Muscle of leg (tissue), 11 donors: Measurements from ENCODE around the gene PCP4. TPM values are rescaled to one million over a fixed set of nuclear protein-coding genes. Genes with fewer than 3 reads are reported as not detected.
"Not testable (repeated sequence)": the region's sequence is repeated elsewhere in the genome, so short reads cannot be mapped to it uniquely, and the experiment has no call there.

Experiments used
- DNase-seq: peaks from one replicate; pipeline ENCODE4 v3.0.0; 2013
- H3K27ac ChIP-seq: one replicate; pipeline ENCODE4 v1.5.1; 2013; ENCODE audit warnings: mild to moderate bottlenecking, low read length, control low read depth
- H3K27me3 ChIP-seq: one replicate; pipeline ENCODE4 v1.6.1; 2013; ENCODE audit warnings: low read length; ENCODE audit not compliant: control insufficient read depth, insufficient read depth
- H3K36me3 ChIP-seq: one replicate; pipeline ENCODE4 v1.6.1; 2013; ENCODE audit warnings: low read length; ENCODE audit not compliant: control insufficient read depth, insufficient read depth
- H3K4me1 ChIP-seq: one replicate; pipeline ENCODE4 v1.6.1; 2013; ENCODE audit warnings: low read length; ENCODE audit not compliant: control insufficient read depth, insufficient read depth
- H3K4me3 ChIP-seq: one replicate; pipeline ENCODE4 v1.5.1; 2013; ENCODE audit warnings: low read length, control low read depth
- H3K9me3 ChIP-seq: replicated peaks from 2 replicates; pipeline ENCODE4 v1.6.1; 2013; ENCODE audit warnings: low read depth, low read length; ENCODE audit not compliant: control insufficient read depth
- WGBS: methylation state at CpG from one replicate; pipeline ENCODE4 v1.1.5; 2013; ENCODE audit warnings: missing lambda C conversion rate; ENCODE audit not compliant: insufficient coverage; 5-methylcytosine and 5-hydroxymethylcytosine counted together
- polyA plus RNA-seq, 8 donors: library from polyadenylated mRNA; unstranded; fragments of 120-200 nt; gene quantifications; one replicate each; pipeline versions ENCODE4 v1.2.1 to v1.2.3, GENCODE V29; 2013; ENCODE audit warnings: inconsistent platforms in 1 of 8, low replicate concordance in 1 of 8; ENCODE audit not compliant: insufficient read length in 8 of 8, insufficient read depth in 1 of 8
- total RNA-seq: library from RNA; stranded (reverse); fragments of 120-200 nt; gene quantifications from one replicate; pipeline ENCODE4 v1.2.4, GENCODE V29; 2013

Gene PCP4
- total and polyA plus RNA-seq, 9 donors: 0.31 to 2.9 (median 1.2) TPM

DNA sequence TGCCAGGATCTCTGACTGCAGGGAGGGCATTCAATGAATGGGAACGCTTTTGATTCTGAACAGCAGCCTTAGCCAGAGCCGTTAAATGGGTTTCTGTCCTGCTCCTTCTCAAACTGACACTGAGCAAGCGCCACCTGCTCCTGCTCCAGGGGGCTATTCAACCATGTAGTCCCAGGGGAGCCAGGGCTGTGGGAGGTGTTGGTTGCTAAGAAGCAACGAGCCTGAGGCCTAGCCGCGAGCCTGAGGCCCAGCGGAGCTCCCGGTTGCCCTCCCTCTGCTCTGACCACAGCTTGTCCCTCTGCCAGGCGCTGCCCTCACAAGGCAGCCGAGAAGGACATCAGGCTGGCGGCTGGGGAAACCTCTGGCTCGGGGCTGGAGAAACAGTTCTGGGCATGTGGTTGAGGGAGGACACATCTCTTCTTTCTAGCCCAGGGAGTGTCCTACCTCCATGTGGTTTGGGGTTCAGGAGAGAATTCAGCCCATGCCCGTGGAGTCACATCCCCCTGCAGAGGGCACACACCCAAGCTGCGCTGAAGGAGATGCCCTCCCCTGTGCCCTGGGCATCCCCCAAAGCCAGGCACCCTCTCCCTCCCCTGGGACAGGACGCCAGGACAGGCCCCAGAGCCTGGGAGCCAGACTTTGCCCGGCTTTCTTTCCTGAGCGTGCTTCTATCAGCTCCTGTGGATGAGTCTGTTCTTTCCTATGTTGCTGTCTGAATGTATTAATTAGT, 18.0 kb downstream of the PCP4 start:
- H3K4me1 ChIP-seq: peaks cover 17% of the 10 kb centered on the region
- no peaks in the 10 kb centered on the region for H3K36me3 ChIP-seq
- H3K4me3 ChIP-seq: no peak overlapping the region
- H3K9me3 ChIP-seq: no peaks in the 10 kb centered on the region
- no peak overlapping the region for H3K27ac ChIP-seq
- peak; percentile 28 for DNase-seq
- WGBS: 55% methylated on average over 7 of the region's 17 CpGs
- H3K27me3 ChIP-seq: peaks cover 6% of the 10 kb centered on the region

DNA sequence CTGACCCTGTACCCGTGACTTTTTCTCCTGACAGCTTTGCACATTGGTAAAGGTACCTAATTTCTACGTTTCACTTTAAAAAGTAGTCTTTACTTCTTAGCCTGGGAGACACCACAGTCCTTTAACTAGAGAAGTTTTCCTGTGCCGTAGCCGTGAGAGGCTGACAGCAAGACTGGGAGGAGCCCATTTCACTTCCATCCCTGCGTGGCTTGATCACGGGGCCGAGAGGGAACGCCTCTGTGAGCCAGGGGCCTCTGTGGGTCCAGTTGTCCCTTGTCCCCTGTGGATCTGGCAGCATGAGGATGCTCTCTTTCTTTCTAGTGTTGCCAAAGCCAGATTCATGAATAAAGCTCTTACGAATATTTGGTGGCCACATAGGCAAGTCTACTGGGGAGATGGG, 21.6 kb downstream of the PCP4 start:
- H3K4me1 ChIP-seq: peaks cover 5% of the 10 kb centered on the region
- no peak overlapping the region for H3K4me3 ChIP-seq
- 84% methylated on average over 8 of the region's 9 CpGs for WGBS
- H3K27ac ChIP-seq: no peak overlapping the region
- DNase-seq: no peak
- no peaks in the 10 kb centered on the region for H3K36me3 ChIP-seq
- no peaks in the 10 kb centered on the region for H3K27me3 ChIP-seq
- no peaks in the 10 kb centered on the region for H3K9me3 ChIP-seq

DNA sequence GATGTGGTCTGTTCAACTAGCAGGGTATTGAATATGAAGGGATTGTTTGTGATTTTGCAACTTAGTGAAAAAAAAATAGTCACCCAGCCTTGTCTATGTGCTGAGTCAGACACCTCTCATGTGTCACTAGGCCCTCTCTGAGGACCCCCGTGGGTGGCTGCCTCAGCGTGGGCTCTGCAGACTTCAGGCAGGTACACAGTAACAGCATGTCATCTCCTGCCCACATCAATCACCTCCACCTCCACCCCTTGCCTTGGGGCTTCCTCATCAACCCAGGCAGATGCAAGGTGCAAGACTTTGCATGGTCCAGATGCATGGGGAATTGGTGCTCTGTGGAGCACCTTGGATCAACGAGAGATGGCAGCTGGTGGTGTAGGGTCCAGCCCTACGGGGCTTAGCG, 23.9 kb downstream of the PCP4 start:
- no peaks in the 10 kb centered on the region for H3K9me3 ChIP-seq
- H3K27ac ChIP-seq: no peak overlapping the region
- no peak overlapping the region for H3K4me3 ChIP-seq
- no peaks in the 10 kb centered on the region for H3K36me3 ChIP-seq
- H3K4me1 ChIP-seq: no peaks in the 10 kb centered on the region
- H3K27me3 ChIP-seq: peaks cover 5% of the 10 kb centered on the region
- WGBS: 95% methylated on average over 3 of the region's 5 CpGs
- DNase-seq: no peak

DNA sequence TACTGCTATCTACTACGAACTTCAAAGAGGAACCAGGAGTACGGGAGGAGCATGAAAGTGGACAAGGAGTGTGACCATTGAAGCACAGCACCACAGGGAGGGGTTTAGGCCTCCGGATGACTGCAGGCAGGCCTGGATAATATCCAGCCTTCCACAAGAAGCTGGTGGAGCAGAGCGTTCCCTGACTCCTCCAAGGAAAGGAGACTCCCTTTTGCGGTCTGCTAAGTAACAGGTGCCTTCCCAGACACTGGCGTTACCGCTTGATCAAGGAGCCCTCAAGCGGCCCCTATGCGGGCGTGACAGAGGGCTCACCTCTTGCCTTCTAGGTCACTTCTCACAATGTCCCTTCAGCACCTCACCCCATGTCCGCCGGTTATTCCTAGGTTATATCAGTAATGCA, 24.6 kb downstream of the PCP4 start:
- not testable (repeated sequence) for H3K36me3 ChIP-seq, H3K4me1 ChIP-seq, H3K27me3 ChIP-seq, H3K4me3 ChIP-seq, H3K9me3 ChIP-seq, DNase-seq, H3K27ac ChIP-seq
- no CpG with 5 or more reads among the region's 12 CpGs for WGBS

DNA sequence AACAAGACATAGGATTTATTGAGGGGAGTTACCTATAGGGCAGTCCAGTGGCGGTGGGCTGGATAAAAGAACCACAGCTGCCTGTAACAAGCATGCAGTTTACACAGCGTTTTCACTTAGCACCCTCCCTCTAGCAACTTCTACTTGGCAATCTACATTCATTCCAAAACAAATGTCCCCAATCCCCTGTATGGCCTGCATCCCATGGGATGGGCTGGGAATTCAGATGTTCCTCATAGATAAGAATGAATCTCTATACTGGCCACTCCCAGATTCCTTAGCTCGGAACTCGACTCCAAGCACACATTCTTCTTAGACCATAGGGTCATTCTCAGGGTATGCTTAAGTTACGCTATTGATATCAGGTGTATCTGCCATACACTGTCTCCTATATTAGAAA, 33.3 kb downstream of the PCP4 start:
- Histone ChIP-seq H3K9me3 (no peaks in the 10 kb centered on the region), H3K27ac (no peak overlapping the region), H3K4me1 (no peaks in the 10 kb centered on the region), H3K4me3 (no peak overlapping the region), H3K27me3 (peaks cover 7% of the 10 kb centered on the region), H3K36me3 (no peaks in the 10 kb centered on the region)
- whole genome bisulfite sequencing: 40% methylated on average over 1 of the region's 5 CpGs
- DNase-seq: no peak

DNA sequence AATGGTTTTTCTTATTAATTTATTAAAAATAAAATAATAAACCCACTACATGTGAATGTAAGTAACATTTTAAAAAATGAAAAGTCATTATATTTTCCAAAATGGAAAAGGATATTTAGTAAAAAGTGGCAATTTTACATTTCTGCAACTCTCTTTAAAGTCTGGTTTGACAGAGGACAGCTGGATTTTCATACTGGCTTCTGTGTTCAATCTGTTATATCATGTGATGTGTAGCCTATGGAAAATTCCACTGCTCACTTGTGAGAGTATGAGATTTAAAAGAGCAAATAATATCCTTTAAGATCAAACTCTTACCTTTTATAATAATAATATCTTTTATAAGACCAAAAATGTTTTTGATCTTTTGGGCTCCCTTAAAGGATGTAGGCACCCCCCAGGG, 33.7 kb downstream of the PCP4 start:
- DNase-seq: peak; percentile 41
- peaks cover 5% of the 10 kb centered on the region for H3K27me3 ChIP-seq
- H3K27ac ChIP-seq: no peak overlapping the region
- no peaks in the 10 kb centered on the region for H3K9me3 ChIP-seq
- no peak overlapping the region for H3K4me3 ChIP-seq
- no peaks in the 10 kb centered on the region for H3K4me1 ChIP-seq
- no peaks in the 10 kb centered on the region for H3K36me3 ChIP-seq

DNA sequence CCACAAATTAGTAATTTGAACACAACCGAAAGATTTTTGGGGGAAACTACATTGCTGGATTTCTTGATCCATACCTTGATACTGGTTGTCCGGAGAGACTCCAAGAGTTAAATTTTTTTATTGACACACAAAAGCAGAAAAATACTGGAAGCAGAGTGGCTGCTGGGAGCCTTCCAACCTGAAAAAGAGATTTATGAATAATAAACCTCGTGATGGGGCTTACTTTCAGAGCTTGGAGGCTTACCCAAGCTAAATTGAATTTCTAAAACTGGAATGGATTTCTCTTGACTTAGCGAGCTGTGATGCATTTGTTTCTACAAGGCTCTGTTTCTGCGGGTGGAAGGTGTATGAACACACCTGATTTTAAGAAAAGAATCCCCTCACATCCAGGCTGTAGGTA, 35.7 kb downstream of the PCP4 start:
- Histone ChIP-seq H3K27me3 (peaks cover 5% of the 10 kb centered on the region), H3K9me3 (no peaks in the 10 kb centered on the region), H3K4me3 (no peak overlapping the region), H3K4me1 (no peaks in the 10 kb centered on the region), H3K36me3 (no peaks in the 10 kb centered on the region), H3K27ac (no peak overlapping the region)
- WGBS: 70% methylated on average over 2 of the region's 5 CpGs
- peak; percentile 64 for DNase-seq

DNA sequence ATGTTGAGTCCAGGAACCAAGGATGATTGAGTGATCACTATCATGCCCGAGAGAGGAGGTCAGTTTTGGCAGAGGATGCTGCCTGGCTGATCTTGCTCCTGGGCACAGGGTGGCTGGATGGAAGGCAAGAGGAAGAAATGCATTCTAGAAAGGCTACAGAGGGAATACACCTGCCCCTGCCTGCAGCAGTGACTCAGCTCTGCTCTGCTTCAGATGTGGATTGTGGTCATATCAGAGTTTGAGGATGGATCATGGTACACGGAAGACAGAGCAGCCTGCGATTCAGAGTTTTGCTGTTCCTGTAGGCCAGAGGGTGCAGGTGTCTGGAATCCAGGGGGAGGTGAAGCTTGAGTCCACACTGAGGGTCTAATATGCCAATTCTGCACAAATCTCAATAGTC, 37.2 kb downstream of the PCP4 start:
- DNase-seq: no peak
- H3K27ac ChIP-seq: no peak overlapping the region
- no peak overlapping the region for H3K4me3 ChIP-seq
- H3K4me1 ChIP-seq: no peaks in the 10 kb centered on the region
- H3K27me3 ChIP-seq: peaks cover 10% of the 10 kb centered on the region
- WGBS: 94% methylated on average over 3 of the region's 3 CpGs
- H3K9me3 ChIP-seq: no peaks in the 10 kb centered on the region
- H3K36me3 ChIP-seq: no peaks in the 10 kb centered on the region

DNA sequence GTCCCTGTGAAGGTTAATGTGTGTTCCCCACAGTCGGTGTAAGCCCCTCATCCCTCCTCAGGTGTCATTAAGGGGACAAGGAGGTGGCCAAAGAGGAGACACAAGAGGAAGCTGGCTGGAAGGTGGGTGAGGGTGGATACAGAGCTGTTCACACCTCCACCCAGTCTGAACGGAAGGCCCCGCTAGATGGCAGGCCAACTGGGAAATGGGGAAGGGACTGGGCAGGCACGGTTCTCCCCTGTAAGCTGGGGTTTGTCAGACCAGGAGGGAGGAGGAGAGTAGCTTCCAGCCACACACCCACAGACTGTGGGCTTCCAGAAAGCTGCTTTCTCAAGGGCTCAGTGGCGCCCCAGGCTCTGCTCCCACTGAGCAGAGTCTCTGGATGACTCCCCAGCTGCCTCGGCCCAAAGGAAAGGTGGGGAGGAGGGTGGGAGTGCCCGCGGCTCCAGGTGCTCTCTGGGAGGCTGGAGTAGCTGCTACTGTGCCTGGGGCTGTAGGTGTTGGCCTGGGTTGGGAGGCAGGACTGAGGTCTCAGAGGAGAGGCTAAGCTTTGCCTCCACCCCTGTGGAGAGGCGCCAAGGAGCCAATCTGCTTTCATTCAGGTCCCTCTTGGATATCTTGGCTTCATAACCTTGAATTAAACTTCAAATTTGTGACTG, 41.2 kb downstream of the PCP4 start:
- H3K36me3 ChIP-seq: no peaks in the 10 kb centered on the region
- H3K9me3 ChIP-seq: no peaks in the 10 kb centered on the region
- H3K27ac ChIP-seq: no peak overlapping the region
- H3K4me3 ChIP-seq: no peak overlapping the region
- 76% methylated on average over 3 of the region's 9 CpGs for WGBS
- peaks cover 2% of the 10 kb centered on the region for H3K4me1 ChIP-seq
- DNase-seq: peak; percentile 11
- peaks cover 6% of the 10 kb centered on the region for H3K27me3 ChIP-seq

DNA sequence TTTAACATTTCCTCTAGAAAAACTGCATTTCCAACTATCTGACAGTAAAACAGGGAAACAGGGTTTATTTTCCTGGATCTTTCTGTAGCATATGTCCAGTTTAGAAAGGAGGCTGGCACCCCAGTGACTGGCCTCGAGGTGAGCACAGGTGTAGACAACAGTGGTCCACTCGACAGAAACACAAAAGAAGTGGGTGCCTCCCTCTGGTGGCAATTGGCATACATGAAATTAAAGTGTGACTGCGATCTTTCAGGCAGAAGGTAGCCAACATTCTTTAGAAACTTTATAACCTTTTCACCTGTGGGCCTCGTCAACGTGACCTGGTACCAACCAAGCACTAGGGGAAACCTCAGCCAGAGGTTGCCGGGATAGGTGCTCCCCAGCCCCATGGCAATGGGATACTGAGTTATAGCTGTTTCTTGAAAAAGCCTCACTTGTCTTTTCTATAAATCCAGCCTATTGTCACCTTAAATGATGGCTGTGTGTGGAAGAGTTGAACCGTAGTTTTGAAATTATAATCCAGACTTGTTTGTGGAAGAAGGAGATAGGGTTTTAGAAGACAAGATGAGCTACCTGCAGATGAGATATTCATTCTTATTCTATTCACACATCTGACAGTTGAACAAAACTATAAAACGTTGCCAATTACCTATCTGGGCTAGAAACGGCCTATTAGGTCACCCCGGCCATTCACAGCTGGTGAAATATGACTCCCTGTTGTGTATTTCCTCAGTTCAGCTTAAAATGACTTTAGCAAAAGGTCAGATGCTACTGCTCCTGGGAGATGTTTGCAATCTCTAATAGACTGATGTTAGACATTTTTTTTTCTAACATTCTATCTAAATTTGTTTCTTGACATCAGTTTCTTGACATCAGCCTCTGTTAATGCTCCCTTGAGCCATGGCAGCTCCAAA, 44.3 kb downstream of the PCP4 start:
- peak; percentile 16 for DNase-seq
- Histone ChIP-seq H3K36me3 (no peaks in the 10 kb centered on the region), H3K4me3 (no peak overlapping the region), H3K27me3 (peaks cover 6% of the 10 kb centered on the region), H3K4me1 (peaks cover 2% of the 10 kb centered on the region), H3K9me3 (no peaks in the 10 kb centered on the region), H3K27ac (no peak overlapping the region)
- 36% methylated on average over 5 of the region's 10 CpGs for WGBS
